H9 (cell line): ENCODE results near the gene NPIPB9. TPM values are rescaled to one million over a fixed set of nuclear protein-coding genes. Genes with fewer than 3 reads are reported as not detected.
A peak's percentile ranks its signal among the peaks of the same experiment; 100 is the strongest.
"Not testable (repeated sequence)": the region's sequence is repeated elsewhere in the genome, so short reads cannot be mapped to it uniquely, and the experiment has no call there.

Experiments used
- DNase-seq: peaks from one replicate; pipeline ENCODE4 v3.0.0-alpha.2; 2017
- H2AFZ ChIP-seq: one replicate; pipeline ENCODE4 v1.6.1; 2013; ENCODE audit warnings: mild to moderate bottlenecking, low read length, control low read depth, moderate library complexity
- H2AK5ac ChIP-seq: 2 replicates; pipeline ENCODE4 v1.6.1; 2013; ENCODE audit warnings: low read length, control low read depth, mixed read lengths; ENCODE audit not compliant: insufficient read length
- H2BK120ac ChIP-seq: one replicate; pipeline ENCODE4 v1.6.1; 2013; ENCODE audit warnings: low read depth, mild to moderate bottlenecking, low read length, control low read depth, inconsistent platforms; ENCODE audit not compliant: poor library complexity, severe bottlenecking
- H2BK12ac ChIP-seq: 2 replicates; pipeline ENCODE4 v1.6.1; 2013; ENCODE audit warnings: low read length, control low read depth, mixed read lengths, low read depth; ENCODE audit not compliant: insufficient read length
- H2BK15ac ChIP-seq: 2 replicates; pipeline ENCODE4 v1.6.1; 2013; ENCODE audit warnings: low read depth, low read length, control low read depth
- H2BK20ac ChIP-seq: one replicate; pipeline ENCODE4 v1.6.1; 2013; ENCODE audit warnings: low read depth, mild to moderate bottlenecking, low read length, control low read depth, inconsistent platforms; ENCODE audit not compliant: poor library complexity, severe bottlenecking
- H2BK5ac ChIP-seq: 2 replicates; pipeline ENCODE4 v1.6.1; 2013; ENCODE audit warnings: low read length, control low read depth, mixed read lengths; ENCODE audit not compliant: insufficient read length
- H3K14ac ChIP-seq: 2 replicates; pipeline ENCODE4 v1.6.1; 2013; ENCODE audit warnings: low read length, control low read depth; ENCODE audit not compliant: insufficient read depth
- H3K18ac ChIP-seq: 2 replicates; pipeline ENCODE4 v1.6.1; 2013; ENCODE audit warnings: low read depth, mild to moderate bottlenecking, mixed read lengths, low read length, control low read depth; ENCODE audit not compliant: insufficient read length
- H3K23ac ChIP-seq: 2 replicates; pipeline ENCODE4 v1.6.1; 2013; ENCODE audit warnings: low read length, control low read depth, mixed read lengths, low read depth; ENCODE audit not compliant: insufficient read length
- H3K23me2 ChIP-seq: 2 replicates; pipeline ENCODE4 v1.6.1; 2013; ENCODE audit warnings: low read depth, mild to moderate bottlenecking, mixed read lengths, low read length, control low read depth; ENCODE audit not compliant: insufficient read length, poor library complexity, severe bottlenecking
- H3K27ac ChIP-seq: 2 replicates; pipeline ENCODE4 v1.5.1; 2013; ENCODE audit warnings: low read length, control low read depth, mixed read lengths, low read depth; ENCODE audit not compliant: insufficient read length
- H3K27me3 ChIP-seq: 2 replicates; pipeline ENCODE4 v1.6.1; 2013; ENCODE audit warnings: low read length, control low read depth, inconsistent platforms; ENCODE audit not compliant: insufficient read depth
- H3K4ac ChIP-seq: 2 replicates; pipeline ENCODE4 v1.6.1; 2013; ENCODE audit warnings: low read depth, mild to moderate bottlenecking, control low read depth, inconsistent platforms, low read length, moderate library complexity
- H3K4me1 ChIP-seq: 2 replicates; pipeline ENCODE4 v1.6.1; 2013; ENCODE audit warnings: low read length, control low read depth, inconsistent platforms; ENCODE audit not compliant: insufficient read depth
- H3K4me2 ChIP-seq: 2 replicates; pipeline ENCODE4 v1.6.1; 2013; ENCODE audit warnings: low read length, control low read depth, mixed read lengths; ENCODE audit not compliant: insufficient read length, insufficient read depth
- H3K56ac ChIP-seq: 2 replicates; pipeline ENCODE4 v1.6.1; 2013; ENCODE audit warnings: low read depth, mild to moderate bottlenecking, mixed read lengths, low read length, control low read depth; ENCODE audit not compliant: insufficient read length
- H3K79me1 ChIP-seq: 2 replicates; pipeline ENCODE4 v1.6.1; 2013; ENCODE audit warnings: low read depth, mild to moderate bottlenecking, moderate library complexity, low read length, control low read depth, inconsistent platforms; ENCODE audit not compliant: insufficient read depth, poor library complexity, severe bottlenecking
- H3K79me2 ChIP-seq: 2 replicates; pipeline ENCODE4 v1.6.1; 2013; ENCODE audit warnings: low read length, control low read depth, inconsistent platforms; ENCODE audit not compliant: insufficient read depth
- H3K9ac ChIP-seq: 2 replicates; pipeline ENCODE4 v1.6.1; 2013; ENCODE audit warnings: low read length, control low read depth, mixed read lengths; ENCODE audit not compliant: insufficient read length; ENCODE audit errors: extremely low read depth
- H3K9me3 ChIP-seq: one replicate; pipeline ENCODE4 v1.6.1; 2013; ENCODE audit warnings: low read depth, low read length, inconsistent platforms; ENCODE audit not compliant: control insufficient read depth
- H3T11ph ChIP-seq: one replicate; pipeline ENCODE4 v1.6.1; 2013; ENCODE audit warnings: mild to moderate bottlenecking, low read length, control low read depth, inconsistent platforms
- H4K20me1 ChIP-seq: one replicate; pipeline ENCODE4 v1.6.1; 2013; ENCODE audit not compliant: control insufficient read depth, insufficient read length, insufficient read depth
- H4K5ac ChIP-seq: 2 replicates; pipeline ENCODE4 v1.6.1; 2013; ENCODE audit warnings: low read depth, mild to moderate bottlenecking, mixed read lengths, low read length, control low read depth; ENCODE audit not compliant: insufficient read length
- H4K8ac ChIP-seq: replicated peaks from 2 replicates; pipeline ENCODE4 v1.6.1; 2013; ENCODE audit warnings: low read length, control low read depth, mixed read lengths, low read depth; ENCODE audit not compliant: insufficient read length
- H4K91ac ChIP-seq: 2 replicates; pipeline ENCODE4 v1.6.1; 2013; ENCODE audit warnings: low read depth, mild to moderate bottlenecking, moderate library complexity, mixed read lengths, low read length, control low read depth; ENCODE audit not compliant: insufficient read length
- H3K27ac Mint-ChIP-seq, 3 experiments: 2 replicates in 2 of 3; 3 replicates in 1 of 3; pipeline ENCODE4 v1.8.0; 2020 to 2021; ENCODE audit warnings: mixed read lengths in 3 of 3, mild to moderate bottlenecking in 1 of 3, moderate library complexity in 1 of 3
- H3K27me3 Mint-ChIP-seq: 2 replicates; pipeline ENCODE4 v1.8.0; 2021; ENCODE audit warnings: low read depth, mild to moderate bottlenecking, moderate library complexity, mixed read lengths
- H3K36me3 Mint-ChIP-seq, 3 experiments: 2 replicates in 2 of 3; 3 replicates in 1 of 3; pipeline ENCODE4 v1.8.0; 2020 to 2021; ENCODE audit warnings: low read depth in 3 of 3, mixed read lengths in 3 of 3; ENCODE audit not compliant: insufficient read depth in 1 of 3
- H3K4me1 Mint-ChIP-seq, 2 experiments: 2 replicates each; pipeline ENCODE4 v1.8.0; 2020; ENCODE audit warnings: mixed read lengths in 2 of 2
- H3K4me3 Mint-ChIP-seq, 2 experiments: 2 replicates in 1 of 2; 3 replicates in 1 of 2; pipeline ENCODE4 v1.8.0; 2020 to 2021; ENCODE audit warnings: mild to moderate bottlenecking in 2 of 2, mixed read lengths in 2 of 2, moderate library complexity in 1 of 2
- H3K9me3 Mint-ChIP-seq, 2 experiments: 2 replicates in 1 of 2; 3 replicates in 1 of 2; pipeline ENCODE4 v1.8.0; 2020; ENCODE audit warnings: mild to moderate bottlenecking in 2 of 2, mixed read lengths in 2 of 2, moderate library complexity in 1 of 2
- WGBS: extraction: QIAGEN DNeasy Blood & Tissue Kit; methylation state at CpG from one replicate; pipeline ENCODE4 v1.1.7; 2013; ENCODE audit warnings: missing lambda C conversion rate, low lambda C conversion rate, mixed read lengths; ENCODE audit not compliant: insufficient read length; ENCODE audit errors: extremely low coverage; 5-methylcytosine and 5-hydroxymethylcytosine counted together
- total RNA-seq: library from RNA; stranded (reverse); gene quantifications from 2 replicates; pipeline ENCODE4 v1.2.1, GENCODE V29; 2021

The NPIPB9 gene
- total RNA-seq, 1 experiment from 2014 or later, result 1.8 TPM

DNA sequence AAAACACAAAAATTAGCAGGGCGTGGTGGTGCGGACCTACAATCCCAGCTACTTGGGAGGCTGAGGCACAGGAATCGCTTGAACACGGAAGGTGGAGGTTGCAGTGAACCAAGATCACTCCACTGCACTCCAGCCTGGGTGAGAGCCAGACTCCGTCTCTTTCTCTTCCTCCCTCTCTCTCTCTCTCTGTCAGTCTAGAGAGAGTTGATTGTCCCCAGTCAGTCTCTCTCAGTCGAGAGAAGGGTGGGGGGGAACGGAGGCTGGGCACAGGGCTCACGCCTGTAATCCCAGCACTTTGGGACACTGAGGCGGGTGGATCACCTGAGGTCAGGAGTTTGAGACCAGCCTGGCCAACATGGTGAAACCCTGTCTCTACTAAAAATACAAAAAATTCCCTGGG, 10.3 kb upstream of the NPIPB9 start:
- not testable (repeated sequence) for H3K27ac ChIP-seq, DNase-seq, H3K18ac ChIP-seq, H2AK5ac ChIP-seq, H4K91ac ChIP-seq, H3K27me3 Mint-ChIP-seq, H3K27me3 ChIP-seq, H3K4me2 ChIP-seq, H3K56ac ChIP-seq, H3K14ac ChIP-seq, H4K5ac ChIP-seq, H3K79me1 ChIP-seq, H2BK5ac ChIP-seq, H3K27ac Mint-ChIP-seq, H3K4me1 Mint-ChIP-seq, H3K9me3 Mint-ChIP-seq, H3K4me3 Mint-ChIP-seq, H4K20me1 ChIP-seq, H3T11ph ChIP-seq, H3K9me3 ChIP-seq, H3K4ac ChIP-seq, H3K9ac ChIP-seq, H3K36me3 Mint-ChIP-seq, H3K4me1 ChIP-seq, H2AFZ ChIP-seq, H4K8ac ChIP-seq, H2BK12ac ChIP-seq, H3K23ac ChIP-seq, H2BK15ac ChIP-seq, H2BK20ac ChIP-seq, H3K23me2 ChIP-seq, H2BK120ac ChIP-seq, H3K79me2 ChIP-seq
- WGBS, result no CpG with 5 or more reads among the region's 9 CpGs

DNA sequence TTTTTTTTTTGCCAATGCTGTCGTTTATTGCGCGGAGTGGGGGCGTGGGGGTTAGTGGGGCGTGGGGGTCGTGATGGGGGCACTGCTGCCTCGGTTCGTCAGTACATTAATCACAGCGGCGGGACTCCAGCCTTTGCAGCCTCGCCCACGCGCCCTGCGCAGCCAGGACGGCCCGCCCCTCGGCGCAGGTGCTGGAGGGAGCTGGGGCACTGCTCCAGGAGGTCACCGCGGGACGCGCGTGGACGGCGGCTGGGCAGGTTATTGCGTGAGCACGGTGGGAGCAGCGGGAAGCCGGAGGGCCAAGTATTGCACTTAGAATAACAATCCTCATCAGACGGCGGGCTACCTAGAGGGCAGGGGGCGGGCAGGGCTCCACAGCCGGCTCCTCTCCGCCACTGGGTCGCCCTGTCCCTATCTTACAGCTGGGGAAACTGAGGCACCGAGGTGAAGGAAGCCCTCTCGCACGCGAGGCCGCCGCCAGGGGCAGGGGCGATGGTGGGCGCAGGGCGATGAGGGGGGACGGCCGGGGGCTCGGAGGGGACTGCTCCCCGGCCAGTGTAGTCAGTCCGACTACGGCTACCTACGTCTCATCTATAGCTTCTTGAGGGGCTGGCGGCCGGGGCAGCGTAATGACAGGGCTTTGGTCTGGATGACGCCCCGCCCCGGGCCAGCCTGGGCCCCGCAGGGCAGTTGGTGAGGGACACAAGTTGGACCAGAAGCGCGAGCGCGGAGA, 4.8 kb upstream of the NPIPB9 start:
- peak; percentile 20 for DNase-seq
- H4K8ac ChIP-seq, H3K36me3 Mint-ChIP-seq, H3K4me3 Mint-ChIP-seq, H3K27me3 ChIP-seq, H3K79me1 ChIP-seq, H2AK5ac ChIP-seq, H2AFZ ChIP-seq, H2BK20ac ChIP-seq, H3K14ac ChIP-seq, H3K9me3 ChIP-seq, H4K20me1 ChIP-seq, H4K91ac ChIP-seq, H3K56ac ChIP-seq, H4K5ac ChIP-seq, H3K23ac ChIP-seq, H3K4me1 Mint-ChIP-seq, H2BK15ac ChIP-seq, H3K4me2 ChIP-seq, H3T11ph ChIP-seq, H3K23me2 ChIP-seq, H3K79me2 ChIP-seq, H3K9me3 Mint-ChIP-seq, H3K18ac ChIP-seq, H3K27me3 Mint-ChIP-seq, H3K27ac ChIP-seq, H2BK12ac ChIP-seq, H3K4me1 ChIP-seq, H2BK5ac ChIP-seq, H3K4ac ChIP-seq, H3K27ac Mint-ChIP-seq, H2BK120ac ChIP-seq, H3K9ac ChIP-seq: not testable (repeated sequence)
- no CpG with 5 or more reads among the region's 62 CpGs for WGBS
